ENCODE results near the gene DNAJC5. TPM values are rescaled to one million over a fixed set of nuclear protein-coding genes. Genes with fewer than 3 reads are reported as not detected.
"Not testable (repeated sequence)": the region's sequence is repeated elsewhere in the genome, so short reads cannot be mapped to it uniquely, and the experiment has no call there.

DNAJC5 gene
- total RNA-seq, 3 donors from 2014 or later: 57.5 to 65.9 (median 65.4) TPM

- Histone ChIP-seq H3K9me3 (no peaks in the 10 kb centered on the region), H3K4me1 (ENCODE audit: low read depth) (peaks cover 11% of the 10 kb centered on the region), H3K36me3 (ENCODE audit: low read depth) (no peaks in the 10 kb centered on the region), H3K4me3 (peak within 1 kb of the TSS; percentile 14)
- TF ChIP-seq CTCF (IDR thresholded peaks at IDR 0.05): no peak
- peak; percentile 37 for ATAC-seq
- DNase-seq: peak; percentile 60 to 62 (median 61)
- intact Hi-C loops (cut with DNase I, micrococcal nuclease): loop anchor here (5.0 kb wide), 1 partner anchor 433 kb away; the partner anchor contains the start of gene PTK6 (in 2 of the 2)
These were observed 75.2 kb downstream of the DNAJC5 start, which contains the start of gene ZNF512B for GRCh38 chr20:63969838-63970713. ZNF512B (minus strand) TSS chr20:63969930; CDS start chr20:63967950, 1,980 bp downstream.

GRCh38 chr20:63970714-63971431 is 75.9 kb downstream of the DNAJC5 start:
- no peak for DNase-seq

GRCh38 chr20:63971960-63972311 is 77.0 kb downstream of the DNAJC5 start:
- H3K9me3 ChIP-seq; H3K36me3 ChIP-seq (ENCODE audit: low read depth); DNase-seq; H3K4me3 ChIP-seq; ATAC-seq: not testable (repeated sequence)
- H3K4me1 ChIP-seq (ENCODE audit: low read depth): peaks cover 11% of the 10 kb centered on the region
- intact Hi-C loops (cut with DNase I, micrococcal nuclease): loop anchor here (5.0 kb wide), 1 partner anchor 435 kb away; the partner anchor contains the start of gene PTK6 (in 2 of the 2)

More at GRCh38 chr20:63970714-63971431, 75.9 kb downstream of the DNAJC5 start:
- Histone ChIP-seq H3K36me3 (ENCODE audit: low read depth) (no peaks in the 10 kb centered on the region), H3K4me3 (no peak overlapping the region), H3K9me3 (no peaks in the 10 kb centered on the region), H3K4me1 (ENCODE audit: low read depth) (peaks cover 11% of the 10 kb centered on the region)
- no peak for TF ChIP-seq CTCF (IDR thresholded peaks at IDR 0.05)
- intact Hi-C loops (cut with DNase I, micrococcal nuclease): loop anchor here (5.0 kb wide), 1 partner anchor 434 kb away; the partner anchor contains the start of gene PTK6 (in 2 of the 2)
- ATAC-seq: no peak

GRCh38 chr20:63972312-63973159 is 77.6 kb downstream of the DNAJC5 start:
- DNase-seq (peak in 1 of 3 donors; percentile 21), ATAC-seq (no peak)

GRCh38 chr20:63973160-63973479 is 78.2 kb downstream of the DNAJC5 start:
- ATAC-seq: no peak
- TF ChIP-seq CTCF (IDR thresholded peaks at IDR 0.05): no peak
- intact Hi-C loops (cut with DNase I, micrococcal nuclease): loop anchor here (5.0 kb wide), 1 partner anchor 436 kb away; the partner anchor contains the start of gene PTK6 (in 2 of the 2)
- DNase-seq: no peak
- H3K9me3 ChIP-seq: no peaks in the 10 kb centered on the region
- H3K4me3 ChIP-seq: no peak overlapping the region
- H3K36me3 ChIP-seq (ENCODE audit: low read depth): no peaks in the 10 kb centered on the region
- H3K4me1 ChIP-seq (ENCODE audit: low read depth): peaks cover 12% of the 10 kb centered on the region

More at GRCh38 chr20:63972312-63973159, 77.6 kb downstream of the DNAJC5 start:
- no peak for TF ChIP-seq CTCF (IDR thresholded peaks at IDR 0.05)
- intact Hi-C loops (cut with DNase I, micrococcal nuclease): loop anchor here (5.0 kb wide), 1 partner anchor 435 kb away; the partner anchor contains the start of gene PTK6 (in 2 of the 2)
- Histone ChIP-seq H3K4me3 (no peak overlapping the region), H3K36me3 (ENCODE audit: low read depth) (no peaks in the 10 kb centered on the region), H3K4me1 (ENCODE audit: low read depth) (peaks cover 11% of the 10 kb centered on the region), H3K9me3 (no peaks in the 10 kb centered on the region)
